ENCODE data around the gene ZSCAN31. TPM values are rescaled to one million over a fixed set of nuclear protein-coding genes. Genes with fewer than 3 reads are reported as not detected.
"Not testable (repeated sequence)": the region's sequence is repeated elsewhere in the genome, so short reads cannot be mapped to it uniquely, and the experiment has no call there.

The ZSCAN31 gene
- total and polyA plus RNA-seq, 4 donors, result 5.6 to 13.1 (median 9.0) TPM

DNA sequence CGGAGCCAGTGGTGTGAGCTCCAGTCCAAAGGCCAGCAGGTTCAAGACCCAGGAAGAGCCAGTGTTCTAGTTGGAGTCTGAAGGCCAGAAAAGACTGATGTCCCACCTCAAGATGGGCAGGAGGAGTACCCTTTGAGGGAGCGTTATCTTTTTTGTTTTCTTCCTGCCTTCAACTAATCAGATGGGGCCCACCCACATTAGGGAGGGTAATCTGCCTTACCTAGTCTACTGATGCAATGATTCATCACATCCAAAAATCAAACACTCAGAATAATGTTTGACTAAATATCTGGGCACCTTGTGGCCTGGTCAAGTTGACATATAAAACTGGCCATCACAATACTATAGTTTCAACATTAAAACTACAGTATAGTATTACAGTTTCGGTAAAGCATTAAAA is 33.5 kb upstream of the ZSCAN31 start:
- no peak for ATAC-seq (ENCODE audit: insufficient read depth, low FRiP score)
- Histone ChIP-seq H3K27ac (ENCODE audit: low read depth in 1 of 2, low read length in 1 of 2) (no peak overlapping the region), H3K27me3 (ENCODE audit: control insufficient read depth in 3 of 3, insufficient read depth in 3 of 3, low read length in 2 of 3) (no peaks in the 10 kb centered on the region), H3K4me1 (ENCODE audit: control insufficient read depth in 5 of 5, insufficient read depth in 5 of 5, low read length in 5 of 5) (no peaks in the 10 kb centered on the region), H3K36me3 (ENCODE audit: control insufficient read depth in 4 of 4, insufficient read depth in 4 of 4, low read length in 4 of 4) (peaks cover 6 to 14% (median 10%) of the 10 kb centered on the region in 4 donors), H3K9ac (ENCODE audit: insufficient read depth in 1 of 2, low read length in 2 of 2) (no peak overlapping the region), H3K4me3 (no peak overlapping the region), H3K9me3 (ENCODE audit: control insufficient read depth in 4 of 4, insufficient read depth in 3 of 4, low read length in 3 of 4) (peaks cover 0 to 2% (median 0%) of the 10 kb centered on the region in 4 donors)
- 96 to 99% methylated on average over 3 of the region's 3 CpGs for WGBS, 2 donors
- DNase-seq, result no peak
- TF ChIP-seq, protein P1, sequence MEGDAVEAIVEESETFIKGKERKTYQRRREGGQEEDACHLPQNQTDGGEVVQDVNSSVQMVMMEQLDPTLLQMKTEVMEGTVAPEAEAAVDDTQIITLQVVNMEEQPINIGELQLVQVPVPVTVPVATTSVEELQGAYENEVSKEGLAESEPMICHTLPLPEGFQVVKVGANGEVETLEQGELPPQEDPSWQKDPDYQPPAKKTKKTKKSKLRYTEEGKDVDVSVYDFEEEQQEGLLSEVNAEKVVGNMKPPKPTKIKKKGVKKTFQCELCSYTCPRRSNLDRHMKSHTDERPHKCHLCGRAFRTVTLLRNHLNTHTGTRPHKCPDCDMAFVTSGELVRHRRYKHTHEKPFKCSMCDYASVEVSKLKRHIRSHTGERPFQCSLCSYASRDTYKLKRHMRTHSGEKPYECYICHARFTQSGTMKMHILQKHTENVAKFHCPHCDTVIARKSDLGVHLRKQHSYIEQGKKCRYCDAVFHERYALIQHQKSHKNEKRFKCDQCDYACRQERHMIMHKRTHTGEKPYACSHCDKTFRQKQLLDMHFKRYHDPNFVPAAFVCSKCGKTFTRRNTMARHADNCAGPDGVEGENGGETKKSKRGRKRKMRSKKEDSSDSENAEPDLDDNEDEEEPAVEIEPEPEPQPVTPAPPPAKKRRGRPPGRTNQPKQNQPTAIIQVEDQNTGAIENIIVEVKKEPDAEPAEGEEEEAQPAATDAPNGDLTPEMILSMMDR (IDR thresholded peaks at IDR 0.05; ENCODE audit: control extremely low read depth, extremely low read depth), result no peak

DNA sequence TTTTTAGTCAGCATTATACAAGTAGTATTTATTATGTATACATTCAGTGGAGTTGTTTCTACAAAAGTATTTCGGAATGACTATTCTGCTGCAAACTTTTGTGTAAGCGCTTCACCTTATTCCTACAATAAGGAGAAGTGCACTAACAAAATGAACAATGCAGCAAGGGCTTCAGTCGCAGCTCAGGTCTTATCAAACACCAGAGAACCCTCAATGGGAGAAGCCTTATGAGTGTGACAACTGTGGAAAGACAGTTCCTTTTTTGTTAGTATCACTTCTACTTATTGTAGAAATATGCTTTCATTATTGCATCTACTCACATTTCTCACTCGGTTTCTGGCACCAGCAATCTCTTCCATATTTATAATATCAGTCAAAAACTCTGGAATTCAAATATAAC is 32.6 kb upstream of the ZSCAN31 start:
- Histone ChIP-seq H3K9me3 (ENCODE audit: control insufficient read depth in 4 of 4, insufficient read depth in 3 of 4, low read length in 3 of 4) (peaks cover 0 to 2% (median 0%) of the 10 kb centered on the region in 4 donors), H3K27ac (ENCODE audit: low read depth in 1 of 2, low read length in 1 of 2) (no peak overlapping the region), H3K27me3 (ENCODE audit: control insufficient read depth in 3 of 3, insufficient read depth in 3 of 3, low read length in 2 of 3) (no peaks in the 10 kb centered on the region), H3K9ac (ENCODE audit: insufficient read depth in 1 of 2, low read length in 2 of 2) (no peak overlapping the region), H3K4me1 (ENCODE audit: control insufficient read depth in 5 of 5, insufficient read depth in 5 of 5, low read length in 5 of 5) (no peaks in the 10 kb centered on the region), H3K36me3 (ENCODE audit: control insufficient read depth in 4 of 4, insufficient read depth in 4 of 4, low read length in 4 of 4) (peaks cover 10 to 17% (median 11%) of the 10 kb centered on the region in 4 donors), H3K4me3 (no peak overlapping the region)
- DNase-seq (no peak), ATAC-seq (ENCODE audit: insufficient read depth, low FRiP score) (no peak)
- TF ChIP-seq, protein P1 (IDR thresholded peaks at IDR 0.05; ENCODE audit: control extremely low read depth, extremely low read depth), result no peak
- WGBS, 2 donors, result 78 to 83% methylated on average over 4 of the region's 4 CpGs

DNA sequence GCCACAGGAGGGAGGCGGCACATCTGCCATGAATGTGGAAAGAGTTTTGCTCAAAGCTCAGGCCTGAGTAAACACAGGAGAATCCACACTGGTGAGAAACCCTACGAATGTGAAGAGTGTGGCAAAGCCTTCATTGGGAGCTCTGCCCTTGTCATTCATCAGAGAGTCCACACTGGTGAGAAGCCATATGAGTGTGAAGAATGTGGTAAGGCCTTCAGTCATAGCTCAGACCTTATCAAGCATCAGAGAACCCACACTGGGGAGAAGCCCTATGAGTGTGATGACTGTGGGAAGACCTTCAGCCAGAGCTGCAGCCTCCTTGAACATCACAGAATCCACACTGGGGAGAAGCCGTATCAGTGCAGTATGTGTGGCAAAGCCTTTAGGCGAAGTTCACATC is 29.6 kb upstream of the ZSCAN31 start:
- not testable (repeated sequence) for DNase-seq; H3K4me1 ChIP-seq (ENCODE audit: control insufficient read depth in 5 of 5, insufficient read depth in 5 of 5, low read length in 5 of 5); H3K9ac ChIP-seq (ENCODE audit: insufficient read depth in 1 of 2, low read length in 2 of 2); H3K9me3 ChIP-seq (ENCODE audit: control insufficient read depth in 4 of 4, insufficient read depth in 3 of 4, low read length in 3 of 4); H3K4me3 ChIP-seq; H3K27me3 ChIP-seq (ENCODE audit: control insufficient read depth in 3 of 3, insufficient read depth in 3 of 3, low read length in 2 of 3); H3K27ac ChIP-seq (ENCODE audit: low read depth in 1 of 2, low read length in 1 of 2); ATAC-seq (ENCODE audit: insufficient read depth, low FRiP score)
- WGBS, 2 donors, result 92% methylated on average over 4 of the region's 4 CpGs
- peaks cover 10 to 23% (median 14%) of the 10 kb centered on the region in 4 donors for H3K36me3 ChIP-seq (ENCODE audit: control insufficient read depth in 4 of 4, insufficient read depth in 4 of 4, low read length in 4 of 4)

DNA sequence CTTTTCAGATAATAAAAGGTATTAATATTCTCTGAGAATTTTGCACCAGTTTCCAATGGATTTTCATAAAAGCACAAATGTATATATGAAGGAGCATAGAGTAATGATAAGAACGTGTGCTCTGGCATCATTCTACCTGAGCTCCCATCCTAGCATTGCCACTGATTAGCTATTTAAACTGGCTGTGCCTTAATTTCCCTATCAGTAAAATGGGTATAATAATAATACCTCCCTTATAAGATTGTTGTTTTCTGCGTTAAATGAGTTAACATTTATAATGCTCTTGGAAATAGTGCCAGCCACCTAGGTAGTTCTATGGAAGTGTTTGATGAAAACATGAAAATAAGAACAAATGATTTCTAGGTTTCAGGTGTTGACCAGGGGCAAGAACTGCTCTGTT is 25.0 kb upstream of the ZSCAN31 start:
- Histone ChIP-seq H3K9ac (ENCODE audit: insufficient read depth in 1 of 2, low read length in 2 of 2) (no peak overlapping the region), H3K4me3 (no peak overlapping the region), H3K4me1 (ENCODE audit: control insufficient read depth in 5 of 5, insufficient read depth in 5 of 5, low read length in 5 of 5) (peaks cover 0 to 5% (median 3%) of the 10 kb centered on the region in 5 donors), H3K36me3 (ENCODE audit: control insufficient read depth in 4 of 4, insufficient read depth in 4 of 4, low read length in 4 of 4) (peaks cover 4 to 22% (median 15%) of the 10 kb centered on the region in 4 donors), H3K27me3 (ENCODE audit: control insufficient read depth in 3 of 3, insufficient read depth in 3 of 3, low read length in 2 of 3) (no peaks in the 10 kb centered on the region), H3K27ac (ENCODE audit: low read depth in 1 of 2, low read length in 1 of 2) (no peak overlapping the region), H3K9me3 (ENCODE audit: control insufficient read depth in 4 of 4, insufficient read depth in 3 of 4, low read length in 3 of 4) (peaks cover 0 to 2% (median 0%) of the 10 kb centered on the region in 4 donors)
- WGBS, 2 donors, result 91 to 95% methylated on average over 2 of the region's 2 CpGs
- TF ChIP-seq, protein P1 (IDR thresholded peaks at IDR 0.05; ENCODE audit: control extremely low read depth, extremely low read depth), result no peak
- DNase-seq (no peak), ATAC-seq (ENCODE audit: insufficient read depth, low FRiP score) (no peak)

DNA sequence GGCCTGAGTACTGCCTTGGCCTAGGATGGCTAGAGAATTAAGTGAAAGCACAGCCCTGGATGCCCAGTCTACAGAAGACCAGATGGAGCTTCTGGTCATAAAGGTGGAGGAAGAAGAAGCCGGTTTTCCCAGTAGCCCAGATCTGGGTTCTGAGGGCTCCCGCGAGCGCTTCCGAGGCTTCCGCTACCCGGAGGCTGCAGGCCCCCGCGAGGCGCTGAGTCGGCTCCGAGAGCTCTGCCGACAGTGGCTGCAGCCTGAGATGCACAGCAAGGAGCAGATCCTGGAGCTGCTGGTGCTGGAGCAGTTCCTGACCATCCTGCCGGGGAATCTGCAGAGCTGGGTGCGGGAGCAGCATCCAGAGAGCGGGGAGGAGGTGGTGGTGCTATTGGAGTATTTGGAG is 23.6 kb upstream of the ZSCAN31 start:
- H3K9ac ChIP-seq (ENCODE audit: insufficient read depth in 1 of 2, low read length in 2 of 2); H3K27me3 ChIP-seq (ENCODE audit: control insufficient read depth in 3 of 3, insufficient read depth in 3 of 3, low read length in 2 of 3); H3K4me3 ChIP-seq; H3K27ac ChIP-seq (ENCODE audit: low read depth in 1 of 2, low read length in 1 of 2); H3K9me3 ChIP-seq (ENCODE audit: control insufficient read depth in 4 of 4, insufficient read depth in 3 of 4, low read length in 3 of 4); ATAC-seq (ENCODE audit: insufficient read depth, low FRiP score); DNase-seq: not testable (repeated sequence)
- Histone ChIP-seq H3K36me3 (ENCODE audit: control insufficient read depth in 4 of 4, insufficient read depth in 4 of 4, low read length in 4 of 4) (peaks cover 0 to 16% (median 7%) of the 10 kb centered on the region in 4 donors), H3K4me1 (ENCODE audit: control insufficient read depth in 5 of 5, insufficient read depth in 5 of 5, low read length in 5 of 5) (peaks cover 0 to 13% (median 3%) of the 10 kb centered on the region in 5 donors)
- 95 to 96% methylated on average over 13 to 14 of the region's 16 CpGs for WGBS, 2 donors

Data from lung (tissue), 12 donors.